HEK293 (cell line): ENCODE results near the gene CYP4F8.

Experiments
- CTCF ChIP-seq: fragments of 450-650 bp; formaldehyde crosslinking; IDR thresholded peaks from 2 replicates; pipeline ENCODE4 v1.5.1; 2016; ENCODE audit warnings: missing biosample characterization, missing genetic modification characterization
- REST ChIP-seq: fragments of 450-650 bp; formaldehyde crosslinking; IDR thresholded peaks from 2 replicates; pipeline ENCODE4 v1.5.1; 2016; ENCODE audit warnings: missing biosample characterization, missing genetic modification characterization
- SETDB1 ChIP-seq: IDR thresholded peaks from one replicate; pipeline ENCODE4 v1.6.1; 2017; ENCODE audit warnings: mild to moderate bottlenecking, low read length, moderate library complexity, mixed read lengths; ENCODE audit not compliant: insufficient read length
- YY1 ChIP-seq: fragments of 450-650 bp; formaldehyde crosslinking; IDR thresholded peaks from 2 replicates; pipeline ENCODE4 v1.5.1; 2018; ENCODE audit warnings: missing biosample characterization, missing genetic modification characterization
- ZNF211 ChIP-seq: fragments of 450-650 bp; formaldehyde crosslinking; IDR thresholded peaks from 2 replicates; pipeline ENCODE4 v1.5.1; 2016; ENCODE audit warnings: low read depth, missing biosample characterization, missing genetic modification characterization
- ZNF221 ChIP-seq: fragments of 450-650 bp; formaldehyde crosslinking; IDR thresholded peaks from 2 replicates; pipeline ENCODE4 v1.5.1; 2017; ENCODE audit warnings: missing biosample characterization, missing genetic modification characterization, borderline replicate concordance
- ZNF274 ChIP-seq, 2 experiments: fragments of 200-500 bp in 1 of 2; fragments of 450-650 bp in 1 of 2; sonication (Bioruptor generic) in 1 of 2; formaldehyde crosslinking in 1 of 2; IDR thresholded peaks; 2 replicates each; pipeline versions ENCODE4 v1.5.1 to v1.6.1; 2014 to 2016; ENCODE audit warnings: borderline replicate concordance in 1 of 2, inconsistent platforms in 1 of 2, low read length in 1 of 2, missing biosample characterization in 1 of 2, missing genetic modification characterization in 1 of 2
- ZNF549 ChIP-seq: fragments of 450-650 bp; IDR thresholded peaks from 2 replicates; pipeline ENCODE4 v1.5.1; 2018; ENCODE audit warnings: missing biosample characterization, missing genetic modification characterization, mild to moderate bottlenecking, inconsistent platforms, moderate library complexity
- ZNF555 ChIP-seq: fragments of 450-650 bp; formaldehyde crosslinking; conservative IDR thresholded peaks from 2 replicates; pipeline ENCODE4 v1.5.1; 2017; ENCODE audit warnings: missing biosample characterization, mild to moderate bottlenecking, missing genetic modification characterization, inconsistent platforms
- ZNF629 ChIP-seq: fragments of 450-650 bp; formaldehyde crosslinking; IDR thresholded peaks from 2 replicates; pipeline ENCODE4 v1.5.1; 2017; ENCODE audit warnings: missing biosample characterization, missing genetic modification characterization
- TF ChIP-seq, protein P1 (sequence below): fragments of 450-650 bp; formaldehyde crosslinking; IDR thresholded peaks from 2 replicates; pipeline ENCODE4 v1.5.1; 2016; ENCODE audit warnings: missing biosample characterization, missing genetic modification characterization

DNA sequence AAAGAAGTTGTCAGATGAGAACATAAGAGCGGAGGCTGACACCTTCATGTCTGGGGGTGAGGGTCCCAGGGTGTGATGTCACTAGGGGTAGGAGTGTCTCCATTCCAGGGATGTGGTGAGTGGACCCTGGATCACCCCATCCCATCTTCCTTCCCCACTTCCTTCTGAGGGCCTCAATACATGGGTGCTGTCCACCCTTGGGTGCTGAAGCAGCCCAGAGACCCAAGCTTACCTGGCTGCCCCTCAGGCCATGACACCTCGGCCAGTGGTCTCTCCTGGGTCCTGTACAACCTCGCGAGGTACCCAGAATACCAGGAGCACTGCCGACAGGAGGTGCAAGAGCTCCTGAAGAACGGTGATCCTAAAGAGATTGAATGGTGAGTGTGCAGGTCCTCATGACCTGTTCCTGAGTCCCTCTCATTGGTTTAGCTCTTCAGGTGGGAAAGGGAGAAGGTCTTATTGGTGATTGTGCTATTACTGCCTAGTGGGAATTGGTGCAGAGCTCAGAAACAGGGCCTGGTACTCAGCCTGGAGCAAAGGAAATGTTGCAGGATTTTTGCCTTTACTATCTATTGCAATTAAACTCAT lies 37.7 kb upstream of the CYP4F8 start:
- TF ChIP-seq REST (tag by site-specific recombination) (peak; percentile 93), YY1 (tag by site-specific recombination) (no peak), ZNF211 (tag by site-specific recombination) (no peak), SETDB1 (no peak), ZNF629 (tag by site-specific recombination) (no peak), ZNF221 (tag by site-specific recombination) (no peak), CTCF (tag by site-specific recombination) (no peak), ZNF274 (IDR thresholded peaks at IDR 0.05; ENCODE audit: low read length) (no peak), ZNF274 (tag by site-specific recombination; IDR thresholded peaks at IDR 0.05; ENCODE audit: borderline replicate concordance) (no peak), ZNF555 (no peak), ZNF549 (no peak)
- TF ChIP-seq, protein P1, sequence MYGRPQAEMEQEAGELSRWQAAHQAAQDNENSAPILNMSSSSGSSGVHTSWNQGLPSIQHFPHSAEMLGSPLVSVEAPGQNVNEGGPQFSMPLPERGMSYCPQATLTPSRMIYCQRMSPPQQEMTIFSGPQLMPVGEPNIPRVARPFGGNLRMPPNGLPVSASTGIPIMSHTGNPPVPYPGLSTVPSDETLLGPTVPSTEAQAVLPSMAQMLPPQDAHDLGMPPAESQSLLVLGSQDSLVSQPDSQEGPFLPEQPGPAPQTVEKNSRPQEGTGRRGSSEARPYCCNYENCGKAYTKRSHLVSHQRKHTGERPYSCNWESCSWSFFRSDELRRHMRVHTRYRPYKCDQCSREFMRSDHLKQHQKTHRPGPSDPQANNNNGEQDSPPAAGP (tag by site-specific recombination) = no peak
